Astrocyte (in vitro differentiated cells and primary cell): ENCODE data around the gene ALG5. TPM values are rescaled to one million over a fixed set of nuclear protein-coding genes. Genes with fewer than 3 reads are reported as not detected.

Experiments
- DNase-seq: peaks from one replicate; pipeline ENCODE4 v3.0.0-alpha.2; 2010; ENCODE audit warnings: low read depth
- FAIRE-seq: peaks from 2 replicates; lab custom pipeline; 2011; peaks lifted over from hg19 to GRCh38; lab: Jason Lieb, UNC
- H2AFZ ChIP-seq: 2 replicates; pipeline ENCODE4 v1.6.0; 2012; ENCODE audit warnings: low read depth, low read length, inconsistent platforms
- H3K27ac ChIP-seq: 2 replicates; pipeline ENCODE4 v1.5.1; 2011; ENCODE audit warnings: low read depth, low read length, inconsistent platforms
- H3K27me3 ChIP-seq: 2 replicates; pipeline ENCODE4 v1.6.0; 2011; ENCODE audit warnings: low read length, inconsistent platforms; ENCODE audit not compliant: insufficient read depth
- H3K36me3 ChIP-seq: 2 replicates; pipeline ENCODE4 v1.5.1; 2011; ENCODE audit warnings: low read length, inconsistent platforms; ENCODE audit not compliant: insufficient read depth
- H3K4me1 ChIP-seq: 2 replicates; pipeline ENCODE4 v1.5.1; 2011; ENCODE audit warnings: low read length, inconsistent platforms; ENCODE audit not compliant: insufficient read depth
- H3K4me2 ChIP-seq: 2 replicates; pipeline ENCODE4 v1.6.0; 2012; ENCODE audit warnings: low read length, inconsistent platforms
- H3K4me3 ChIP-seq: 2 replicates; pipeline ENCODE4 v1.5.1; 2011; ENCODE audit warnings: low read depth, mild to moderate bottlenecking, low read length, inconsistent platforms; ENCODE audit not compliant: insufficient read depth
- H3K79me2 ChIP-seq: 2 replicates; pipeline ENCODE4 v1.6.0; 2012; ENCODE audit warnings: mild to moderate bottlenecking, low read length, inconsistent platforms; ENCODE audit not compliant: insufficient read depth
- H3K9ac ChIP-seq: 2 replicates; pipeline ENCODE4 v1.6.0; 2012; ENCODE audit warnings: mild to moderate bottlenecking, low read length, inconsistent platforms
- H3K9me3 ChIP-seq: 2 replicates; pipeline ENCODE4 v1.5.1; 2012; ENCODE audit warnings: low read depth, mild to moderate bottlenecking, low read length, inconsistent platforms; ENCODE audit not compliant: insufficient read depth
- H4K20me1 ChIP-seq: 2 replicates; pipeline ENCODE4 v1.6.0; 2012; ENCODE audit warnings: low read length, inconsistent platforms; ENCODE audit not compliant: insufficient read depth
- H3K27ac Mint-ChIP-seq: one replicate; pipeline ENCODE4 v1.8.0; 2021; ENCODE audit warnings: mild to moderate bottlenecking, mixed read lengths; ENCODE audit not compliant: unreplicated experiment
- H3K27me3 Mint-ChIP-seq: one replicate; pipeline ENCODE4 v1.8.0; 2021; ENCODE audit warnings: low read depth, mixed read lengths; ENCODE audit not compliant: unreplicated experiment
- H3K36me3 Mint-ChIP-seq: one replicate; pipeline ENCODE4 v1.8.0; 2021; ENCODE audit warnings: low read depth, mixed read lengths; ENCODE audit not compliant: unreplicated experiment
- H3K4me1 Mint-ChIP-seq: one replicate; pipeline ENCODE4 v1.8.0; 2021; ENCODE audit warnings: low read depth, mixed read lengths; ENCODE audit not compliant: unreplicated experiment
- H3K4me3 Mint-ChIP-seq: one replicate; pipeline ENCODE4 v1.8.0; 2021; ENCODE audit warnings: mild to moderate bottlenecking, moderate library complexity, mixed read lengths; ENCODE audit not compliant: unreplicated experiment
- H3K9me3 Mint-ChIP-seq: one replicate; pipeline ENCODE4 v1.8.0; 2021; ENCODE audit warnings: mild to moderate bottlenecking, mixed read lengths; ENCODE audit not compliant: unreplicated experiment
- CTCF ChIP-seq: IDR thresholded peaks from 2 replicates; pipeline ENCODE4 v1.5.1; 2011; ENCODE audit warnings: low read depth, mild to moderate bottlenecking, inconsistent platforms, low read length, moderate library complexity; ENCODE audit not compliant: insufficient read depth
- EZH2 ChIP-seq: IDR thresholded peaks from 2 replicates; pipeline ENCODE4 v1.6.1; 2012; ENCODE audit warnings: mild to moderate bottlenecking, low read length, inconsistent platforms; ENCODE audit not compliant: insufficient read depth
- total RNA-seq: library from RNA; stranded (reverse); gene quantifications from 2 replicates; pipeline ENCODE4 v1.2.1, GENCODE V29; 2021

The ALG5 gene
- total RNA-seq, 1 donor from 2014 or later = 26.3 TPM

- no peaks in the 10 kb centered on the region for H3K27me3 ChIP-seq
- Mint-ChIP-seq H3K27ac (no peak overlapping the region), H3K9me3 (no peaks in the 10 kb centered on the region), H3K4me3 (no peak overlapping the region), H3K4me1 (no peaks in the 10 kb centered on the region), H3K36me3 (peaks cover 7% of the 10 kb centered on the region), H3K27me3 (no peaks in the 10 kb centered on the region)
- no peak for DNase-seq
- no peak for FAIRE-seq
- no peak for TF ChIP-seq CTCF
- no peak for TF ChIP-seq EZH2
- H3K27ac ChIP-seq = no peak overlapping the region
- H3K9ac ChIP-seq = no peak overlapping the region
- no peaks in the 10 kb centered on the region for H4K20me1 ChIP-seq
- H3K36me3 ChIP-seq = peaks cover 14% of the 10 kb centered on the region
- H3K79me2 ChIP-seq = no peaks in the 10 kb centered on the region
- H3K9me3 ChIP-seq = no peaks in the 10 kb centered on the region
- no peak overlapping the region for H3K4me2 ChIP-seq
- H3K4me3 ChIP-seq = no peak overlapping the region
- H3K4me1 ChIP-seq = no peaks in the 10 kb centered on the region
- H2AFZ ChIP-seq = no peak overlapping the region
Measured at GRCh38 chr13:36959456-36960116, 39.6 kb downstream of the ALG5 start.

GRCh38 chr13:36954542-36954941, 44.6 kb downstream of the ALG5 start:
- H3K27me3 Mint-ChIP-seq = no peaks in the 10 kb centered on the region
- no peak overlapping the region for H2AFZ ChIP-seq
- no peaks in the 10 kb centered on the region for H3K4me1 ChIP-seq
- no peak for DNase-seq
- H3K79me2 ChIP-seq = no peaks in the 10 kb centered on the region
- no peaks in the 10 kb centered on the region for H3K9me3 ChIP-seq
- no peaks in the 10 kb centered on the region for H3K4me1 Mint-ChIP-seq
- no peak for TF ChIP-seq EZH2
- no peak for TF ChIP-seq CTCF
- FAIRE-seq = no peak
- no peaks in the 10 kb centered on the region for H3K27me3 ChIP-seq
- H3K36me3 ChIP-seq = peaks cover 5% of the 10 kb centered on the region
- H3K9ac ChIP-seq = no peak overlapping the region
- H3K27ac ChIP-seq = no peak overlapping the region
- peaks cover 8% of the 10 kb centered on the region for H3K36me3 Mint-ChIP-seq
- H3K9me3 Mint-ChIP-seq = no peaks in the 10 kb centered on the region
- no peak overlapping the region for H3K4me3 Mint-ChIP-seq
- no peak overlapping the region for H3K4me3 ChIP-seq
- no peak overlapping the region for H3K27ac Mint-ChIP-seq
- no peaks in the 10 kb centered on the region for H4K20me1 ChIP-seq
- no peak overlapping the region for H3K4me2 ChIP-seq

- peaks cover 2% of the 10 kb centered on the region for H3K36me3 Mint-ChIP-seq
- H3K36me3 ChIP-seq = peaks cover 9% of the 10 kb centered on the region
- no peaks in the 10 kb centered on the region for H3K4me1 Mint-ChIP-seq
- H3K27me3 ChIP-seq = no peaks in the 10 kb centered on the region
- TF ChIP-seq CTCF (no peak), EZH2 (no peak)
- no peak for FAIRE-seq
- no peaks in the 10 kb centered on the region for H4K20me1 ChIP-seq
- no peaks in the 10 kb centered on the region for H3K27me3 Mint-ChIP-seq
- no peaks in the 10 kb centered on the region for H3K79me2 ChIP-seq
- no peak overlapping the region for H3K4me3 Mint-ChIP-seq
- no peaks in the 10 kb centered on the region for H3K4me1 ChIP-seq
- H3K4me3 ChIP-seq = no peak overlapping the region
- H3K4me2 ChIP-seq = no peak overlapping the region
- no peak overlapping the region for H3K27ac ChIP-seq
- H3K27ac Mint-ChIP-seq = no peak overlapping the region
- no peak for DNase-seq
- H2AFZ ChIP-seq = no peak overlapping the region
- no peaks in the 10 kb centered on the region for H3K9me3 Mint-ChIP-seq
- no peaks in the 10 kb centered on the region for H3K9me3 ChIP-seq
- no peak overlapping the region for H3K9ac ChIP-seq
Measured at GRCh38 chr13:36950920-36951319, 48.2 kb downstream of the ALG5 start.
